ENCODE data around the gene MS4A4E.
"Not testable (repeated sequence)": the region's sequence is repeated elsewhere in the genome, so short reads cannot be mapped to it uniquely, and the experiment has no call there.

The MS4A4E gene

DNA sequence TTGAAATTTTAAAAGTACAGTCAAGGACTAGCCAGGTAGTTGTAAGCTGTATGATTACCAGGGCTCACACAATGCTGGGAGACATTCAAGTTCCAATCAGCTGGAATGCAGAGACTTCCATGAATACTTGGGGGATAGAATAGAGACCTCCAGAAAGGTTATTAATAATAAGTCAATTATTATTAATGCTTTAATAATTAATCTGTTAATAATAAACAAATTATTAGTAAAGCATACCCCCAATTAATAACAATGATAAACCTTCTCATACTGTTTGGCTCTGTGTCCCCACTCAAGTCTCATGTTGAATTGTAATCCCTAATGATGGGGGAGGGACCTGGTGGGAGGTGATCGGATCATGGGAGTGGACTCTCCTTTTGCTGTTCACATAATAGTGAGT is 45.5 kb downstream of the MS4A4E start:
- Histone ChIP-seq H3K4me3 (ENCODE audit: insufficient read depth, low read depth, low read length) (no peak overlapping the region), H3K27me3 (ENCODE audit: control insufficient read depth, insufficient read depth, low read length, poor library complexity, severe bottlenecking) (no peaks in the 10 kb centered on the region), H3K36me3 (ENCODE audit: control insufficient read depth, insufficient read depth, low read length) (no peaks in the 10 kb centered on the region), H3K9me3 (ENCODE audit: control insufficient read depth, low read length) (peaks cover 2% of the 10 kb centered on the region), H3K4me1 (ENCODE audit: control insufficient read depth, insufficient read depth, low read length) (no peaks in the 10 kb centered on the region), H3K27ac (ENCODE audit: insufficient read depth, low read depth, low read length, poor library complexity, severe bottlenecking) (no peak overlapping the region)
- 100% methylated on average over 1 of the region's 1 CpG; no CpG with 5 or more reads in 1 of the 2 experiments for WGBS, 2 experiments

DNA sequence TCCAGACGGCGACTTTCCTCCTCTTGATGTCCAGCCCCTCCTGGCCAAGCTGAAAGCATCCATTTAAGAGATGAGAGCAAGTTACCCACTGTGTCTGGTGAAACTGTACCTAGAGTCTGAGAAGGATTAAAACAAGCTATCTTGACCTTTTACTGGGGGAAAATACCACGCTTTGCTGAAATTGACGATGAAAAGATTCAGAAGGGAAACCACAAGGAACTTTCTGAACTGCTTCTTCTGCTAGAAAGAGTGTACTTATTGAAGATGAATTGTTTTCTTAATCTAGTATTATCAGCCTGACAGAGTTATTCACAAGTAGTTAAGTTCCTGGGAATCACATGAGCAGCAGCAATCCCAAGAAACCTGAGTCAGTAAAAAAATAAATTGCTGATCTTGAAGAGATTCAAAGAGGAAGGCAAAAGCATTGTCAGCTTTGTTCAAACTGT is 47.0 kb downstream of the MS4A4E start:
- Histone ChIP-seq H3K4me1 (ENCODE audit: control insufficient read depth, insufficient read depth, low read length) (no peaks in the 10 kb centered on the region), H3K4me3 (ENCODE audit: insufficient read depth, low read depth, low read length) (no peak overlapping the region), H3K27me3 (ENCODE audit: control insufficient read depth, insufficient read depth, low read length, poor library complexity, severe bottlenecking) (no peaks in the 10 kb centered on the region), H3K36me3 (ENCODE audit: control insufficient read depth, insufficient read depth, low read length) (no peaks in the 10 kb centered on the region), H3K9me3 (ENCODE audit: control insufficient read depth, low read length) (no peaks in the 10 kb centered on the region), H3K27ac (ENCODE audit: insufficient read depth, low read depth, low read length, poor library complexity, severe bottlenecking) (no peak overlapping the region)
- WGBS, 2 experiments, result 95 to 96% methylated on average over 4 of the region's 4 CpGs

DNA sequence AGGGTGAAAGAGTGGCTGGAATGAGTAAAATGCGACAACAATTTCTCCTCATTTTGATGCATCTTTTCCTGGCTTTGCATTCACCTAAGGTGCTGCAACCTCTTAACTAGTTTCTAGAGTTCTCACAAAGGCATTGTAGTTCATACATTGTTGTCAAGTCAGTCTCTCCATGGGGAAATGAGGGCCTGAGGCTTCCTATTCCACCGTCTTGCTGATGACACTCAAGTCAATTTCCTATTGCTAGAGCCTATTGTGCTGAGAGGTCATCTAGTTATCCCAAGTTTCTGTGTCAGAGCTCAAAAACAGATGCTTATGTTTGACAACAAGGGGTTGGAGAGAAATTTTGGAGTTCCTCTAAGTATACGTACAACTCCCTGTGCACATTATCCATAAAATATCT is 48.4 kb downstream of the MS4A4E start:
- H3K27me3 ChIP-seq (ENCODE audit: control insufficient read depth, insufficient read depth, low read length, poor library complexity, severe bottlenecking), result no peaks in the 10 kb centered on the region
- H3K9me3 ChIP-seq (ENCODE audit: control insufficient read depth, low read length), result no peaks in the 10 kb centered on the region
- no peaks in the 10 kb centered on the region for H3K36me3 ChIP-seq (ENCODE audit: control insufficient read depth, insufficient read depth, low read length)
- H3K4me1 ChIP-seq (ENCODE audit: control insufficient read depth, insufficient read depth, low read length), result no peaks in the 10 kb centered on the region
- no peak overlapping the region for H3K4me3 ChIP-seq (ENCODE audit: insufficient read depth, low read depth, low read length)
- 59 to 67% methylated on average over 3 of the region's 3 CpGs for WGBS, 2 experiments
- H3K27ac ChIP-seq (ENCODE audit: insufficient read depth, low read depth, low read length, poor library complexity, severe bottlenecking), result no peak overlapping the region

DNA sequence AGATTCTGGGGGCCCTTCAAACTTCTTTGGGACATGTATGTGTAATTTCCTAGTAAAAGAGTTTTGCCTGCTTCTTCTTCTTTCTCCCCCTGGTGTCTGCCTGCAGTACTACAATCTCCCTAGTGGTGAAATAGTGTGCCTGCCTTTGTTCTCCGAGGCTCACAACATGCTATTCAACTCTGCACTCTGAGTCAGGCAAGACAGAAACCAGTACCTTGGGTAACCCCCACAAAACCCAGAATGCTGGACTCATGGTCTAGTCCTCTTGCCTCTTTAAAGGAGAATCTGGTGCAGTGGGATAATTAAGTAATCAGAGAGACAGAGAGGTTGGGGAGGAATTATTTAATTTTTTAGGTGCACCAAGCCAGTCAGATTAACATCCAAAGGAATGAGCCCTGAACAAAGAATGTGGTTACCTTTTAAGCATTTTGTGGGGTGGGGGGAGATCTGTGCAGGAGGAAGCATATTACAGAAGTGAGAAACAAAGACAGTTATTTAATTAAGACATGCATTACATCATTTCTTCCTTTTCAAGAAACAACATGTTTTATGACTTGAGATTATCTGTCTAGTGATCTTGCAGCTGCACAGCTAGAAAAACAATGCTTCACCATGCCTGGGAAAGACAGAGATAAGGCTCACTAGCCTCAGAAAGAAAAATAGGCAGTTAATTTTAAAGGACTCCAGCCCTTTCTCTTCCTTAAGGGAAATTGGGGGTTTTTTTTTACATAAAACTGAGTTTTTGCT is 49.1 kb downstream of the MS4A4E start:
- 40 to 52% methylated on average over 1 of the region's 1 CpG for WGBS, 2 experiments
- no peak overlapping the region for H3K4me3 ChIP-seq (ENCODE audit: insufficient read depth, low read depth, low read length)
- no peak overlapping the region for H3K27ac ChIP-seq (ENCODE audit: insufficient read depth, low read depth, low read length, poor library complexity, severe bottlenecking)
- no peaks in the 10 kb centered on the region for H3K36me3 ChIP-seq (ENCODE audit: control insufficient read depth, insufficient read depth, low read length)
- no peaks in the 10 kb centered on the region for H3K27me3 ChIP-seq (ENCODE audit: control insufficient read depth, insufficient read depth, low read length, poor library complexity, severe bottlenecking)
- H3K9me3 ChIP-seq (ENCODE audit: control insufficient read depth, low read length), result no peaks in the 10 kb centered on the region
- H3K4me1 ChIP-seq (ENCODE audit: control insufficient read depth, insufficient read depth, low read length), result no peaks in the 10 kb centered on the region

DNA sequence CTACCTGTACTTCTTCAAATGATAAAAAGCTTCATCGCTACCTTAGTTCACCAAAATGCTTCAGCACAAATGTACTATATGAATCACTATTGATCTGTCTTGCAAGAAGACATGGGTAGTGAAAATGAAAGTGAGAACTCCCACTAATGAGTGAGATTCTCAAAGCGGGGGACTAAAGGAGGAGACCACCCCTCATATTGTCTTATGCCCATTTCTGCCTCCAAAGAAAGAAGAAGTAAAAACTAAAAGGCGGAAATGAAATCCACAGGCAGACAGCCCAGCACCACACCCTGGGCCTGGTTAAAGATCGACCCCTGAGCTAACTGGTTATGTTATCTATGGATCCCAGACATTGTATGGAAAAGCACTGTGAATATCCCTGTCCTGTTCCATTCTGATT is 50.4 kb downstream of the MS4A4E start:
- not testable (repeated sequence) for H3K36me3 ChIP-seq (ENCODE audit: control insufficient read depth, insufficient read depth, low read length); H3K4me1 ChIP-seq (ENCODE audit: control insufficient read depth, insufficient read depth, low read length); H3K9me3 ChIP-seq (ENCODE audit: control insufficient read depth, low read length); H3K27ac ChIP-seq (ENCODE audit: insufficient read depth, low read depth, low read length, poor library complexity, severe bottlenecking); H3K4me3 ChIP-seq (ENCODE audit: insufficient read depth, low read depth, low read length); H3K27me3 ChIP-seq (ENCODE audit: control insufficient read depth, insufficient read depth, low read length, poor library complexity, severe bottlenecking)
- WGBS, 2 experiments, result 88 to 94% methylated on average over 3 of the region's 4 CpGs

DNA sequence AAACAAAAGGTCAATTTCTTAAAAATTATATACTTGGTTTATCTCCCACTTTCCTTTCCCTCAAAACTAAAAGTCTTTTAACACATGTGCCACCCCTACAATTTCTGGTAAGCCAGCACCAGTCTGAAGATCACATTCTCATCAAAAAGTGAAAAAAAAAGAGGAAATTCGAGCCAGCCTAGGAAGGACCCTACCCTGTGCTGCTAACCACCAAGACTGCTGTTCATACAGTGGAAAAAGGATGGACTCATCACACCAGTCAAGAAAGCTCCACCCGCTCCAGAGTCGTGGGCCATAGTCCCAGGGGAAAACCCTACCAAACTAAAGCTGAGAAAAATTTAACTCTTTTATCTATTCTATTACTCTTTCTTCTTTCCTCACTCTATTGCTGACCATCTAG is 54.5 kb downstream of the MS4A4E start:
- WGBS, 2 experiments, result 76 to 84% methylated on average over 3 of the region's 3 CpGs
- H3K27me3 ChIP-seq (ENCODE audit: control insufficient read depth, insufficient read depth, low read length, poor library complexity, severe bottlenecking); H3K4me3 ChIP-seq (ENCODE audit: insufficient read depth, low read depth, low read length); H3K36me3 ChIP-seq (ENCODE audit: control insufficient read depth, insufficient read depth, low read length); H3K27ac ChIP-seq (ENCODE audit: insufficient read depth, low read depth, low read length, poor library complexity, severe bottlenecking); H3K9me3 ChIP-seq (ENCODE audit: control insufficient read depth, low read length): not testable (repeated sequence)
- peaks cover 12% of the 10 kb centered on the region for H3K4me1 ChIP-seq (ENCODE audit: control insufficient read depth, insufficient read depth, low read length)

DNA sequence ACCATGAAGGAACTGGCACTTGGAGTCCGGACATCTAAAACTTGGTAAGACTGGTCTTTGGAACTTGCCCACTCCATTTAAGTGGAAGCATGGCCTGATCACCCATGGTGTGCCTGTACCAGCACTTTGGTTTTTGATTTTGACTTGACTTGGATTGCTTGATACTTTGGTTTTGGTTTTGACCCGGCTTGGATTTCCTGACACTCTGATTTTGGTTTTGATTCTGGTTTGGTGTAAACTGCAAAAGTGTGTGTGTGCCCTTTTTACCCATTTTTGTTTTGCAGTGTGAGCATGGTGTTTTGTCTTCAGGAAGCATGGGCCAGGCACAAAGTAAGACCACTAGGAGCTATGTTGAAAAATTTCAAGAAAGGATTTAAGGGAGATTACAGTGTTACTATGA is 56.8 kb downstream of the MS4A4E start:
- not testable (repeated sequence) for H3K9me3 ChIP-seq (ENCODE audit: control insufficient read depth, low read length); H3K27ac ChIP-seq (ENCODE audit: insufficient read depth, low read depth, low read length, poor library complexity, severe bottlenecking); H3K4me3 ChIP-seq (ENCODE audit: insufficient read depth, low read depth, low read length); H3K36me3 ChIP-seq (ENCODE audit: control insufficient read depth, insufficient read depth, low read length); H3K27me3 ChIP-seq (ENCODE audit: control insufficient read depth, insufficient read depth, low read length, poor library complexity, severe bottlenecking)
- whole genome bisulfite sequencing, 2 experiments, result 93 to 99% methylated on average over 2 of the region's 2 CpGs
- H3K4me1 ChIP-seq (ENCODE audit: control insufficient read depth, insufficient read depth, low read length), result peaks cover 12% of the 10 kb centered on the region

DNA sequence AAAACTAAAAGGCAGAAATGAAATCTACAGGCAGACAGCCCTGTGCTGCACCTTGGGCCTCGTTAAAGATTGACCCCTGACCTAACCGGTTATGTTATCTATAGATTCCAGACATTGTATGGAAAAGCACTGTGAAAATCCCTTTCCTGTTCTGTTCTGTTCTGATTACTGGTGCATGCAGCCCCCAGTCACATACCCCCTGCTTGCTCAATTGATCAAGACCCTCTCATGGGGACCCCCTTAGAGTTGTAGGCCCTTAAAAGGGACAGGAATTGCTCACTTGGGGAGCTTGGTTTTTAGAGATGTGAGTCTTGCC is 57.5 kb downstream of the MS4A4E start:
- not testable (repeated sequence) for H3K27me3 ChIP-seq (ENCODE audit: control insufficient read depth, insufficient read depth, low read length, poor library complexity, severe bottlenecking); H3K9me3 ChIP-seq (ENCODE audit: control insufficient read depth, low read length); H3K36me3 ChIP-seq (ENCODE audit: control insufficient read depth, insufficient read depth, low read length); H3K4me3 ChIP-seq (ENCODE audit: insufficient read depth, low read depth, low read length); H3K27ac ChIP-seq (ENCODE audit: insufficient read depth, low read depth, low read length, poor library complexity, severe bottlenecking)
- H3K4me1 ChIP-seq (ENCODE audit: control insufficient read depth, insufficient read depth, low read length), result peaks cover 12% of the 10 kb centered on the region
- WGBS, 2 experiments, result 91 to 95% methylated on average over 2 of the region's 2 CpGs

DNA sequence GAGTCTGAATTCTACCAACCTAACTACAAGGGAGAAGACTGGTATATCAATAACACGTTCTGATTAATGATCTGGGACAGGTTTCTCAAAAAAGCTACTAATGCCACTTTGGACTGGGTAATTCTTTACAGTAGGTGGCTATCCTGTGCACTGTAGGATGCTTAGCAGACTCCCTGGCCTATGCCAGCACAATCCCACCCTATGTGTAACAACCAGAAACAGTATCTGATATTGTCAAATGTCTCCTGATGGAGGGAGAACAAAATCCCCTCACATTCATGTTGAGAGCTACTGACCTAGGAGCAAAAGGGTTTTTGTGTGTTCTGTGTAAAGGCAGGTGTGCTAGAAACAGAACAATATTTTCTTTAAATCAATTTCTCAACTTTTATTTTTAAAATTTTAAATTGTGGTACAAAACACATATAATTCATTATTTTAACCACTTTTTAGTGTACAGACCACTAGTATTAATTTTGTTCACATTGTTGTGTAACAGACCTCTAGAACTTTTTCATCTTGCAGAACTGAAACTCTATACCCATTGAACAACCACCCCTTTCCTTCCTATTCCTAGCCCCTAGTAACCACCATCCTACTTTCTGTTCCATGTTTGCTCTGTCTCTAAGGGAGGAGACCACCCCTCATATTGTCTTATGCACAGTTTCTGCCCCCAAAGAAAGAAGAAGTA is 58.0 kb downstream of the MS4A4E start:
- Histone ChIP-seq H3K27me3 (ENCODE audit: control insufficient read depth, insufficient read depth, low read length, poor library complexity, severe bottlenecking) (no peaks in the 10 kb centered on the region), H3K4me1 (ENCODE audit: control insufficient read depth, insufficient read depth, low read length) (peaks cover 12% of the 10 kb centered on the region), H3K4me3 (ENCODE audit: insufficient read depth, low read depth, low read length) (no peak overlapping the region), H3K36me3 (ENCODE audit: control insufficient read depth, insufficient read depth, low read length) (no peaks in the 10 kb centered on the region), H3K27ac (ENCODE audit: insufficient read depth, low read depth, low read length, poor library complexity, severe bottlenecking) (no peak overlapping the region), H3K9me3 (ENCODE audit: control insufficient read depth, low read length) (no peaks in the 10 kb centered on the region)
- WGBS, 2 experiments, result 71 to 86% methylated on average over 1 of the region's 1 CpG

DNA sequence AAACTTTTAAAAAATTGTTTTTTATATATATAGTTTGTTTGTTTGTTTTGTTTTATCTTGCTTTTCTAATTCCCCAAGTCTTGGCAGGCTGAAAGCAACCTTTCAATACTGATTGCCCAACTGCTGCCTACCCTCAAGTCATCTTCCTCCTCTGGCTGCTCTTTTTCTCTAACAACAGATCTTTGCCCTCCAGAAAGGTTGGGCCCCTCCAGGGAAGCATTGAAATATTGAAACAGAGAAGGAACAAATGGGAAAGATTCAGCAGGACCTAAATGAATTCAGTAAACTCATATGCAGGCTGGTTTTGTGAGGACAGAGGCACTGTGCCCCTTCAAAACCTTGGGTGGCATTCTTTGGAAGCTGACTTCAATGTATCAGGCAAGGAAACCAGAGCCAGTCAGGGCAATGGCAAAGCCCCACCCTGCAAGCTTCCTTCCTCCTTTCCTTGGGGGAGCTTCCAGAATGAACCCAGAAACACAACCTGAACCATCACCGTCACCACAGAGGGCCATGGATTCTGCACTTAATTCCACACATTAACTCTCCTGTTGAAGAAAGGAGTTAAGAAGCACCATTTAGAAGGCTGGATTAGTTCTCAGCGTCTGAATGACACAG is 59.2 kb downstream of the MS4A4E start:
- Histone ChIP-seq H3K27me3 (ENCODE audit: control insufficient read depth, insufficient read depth, low read length, poor library complexity, severe bottlenecking) (no peaks in the 10 kb centered on the region), H3K27ac (ENCODE audit: insufficient read depth, low read depth, low read length, poor library complexity, severe bottlenecking) (peak overlapping the region; percentile 69), H3K36me3 (ENCODE audit: control insufficient read depth, insufficient read depth, low read length) (no peaks in the 10 kb centered on the region), H3K4me3 (ENCODE audit: insufficient read depth, low read depth, low read length) (no peak overlapping the region), H3K9me3 (ENCODE audit: control insufficient read depth, low read length) (no peaks in the 10 kb centered on the region), H3K4me1 (ENCODE audit: control insufficient read depth, insufficient read depth, low read length) (peaks cover 12% of the 10 kb centered on the region)
- 51 to 77% methylated on average over 2 of the region's 2 CpGs for WGBS, 2 experiments

Data from ectodermal cell (in vitro differentiated cells).